A549 (cell line): ENCODE results near the gene CACNA1H. TPM values are rescaled to one million over a fixed set of nuclear protein-coding genes. Genes with fewer than 3 reads are reported as not detected.

ENCODE experiments used
- ATAC-seq, 2 experiments: fragments of 200-7000 bp in 1 of 2; fragments of >200 bp in 1 of 2; cut with Nextera tagmentation in 1 of 2; cut with Tn5 transposase in 1 of 2; 3 replicates each; pipeline versions ENCODE4 v1.8.0 to v1.9.1; 2018 to 2020; ENCODE audit warnings: mild to moderate bottlenecking in 1 of 2, moderate library complexity in 1 of 2
- CTCF ChIA-PET: fragments of 300-600 bp; sonication (Branson Sonifier 250); formaldehyde crosslinking; extraction: SDS; loops from one replicate; lab custom pipeline; 2021; ENCODE audit warnings: antibody characterized with exemption, inconsistent platforms; lab: Yijun Ruan, JAX
- POLR2A ChIA-PET: fragments of 350-600 bp; formaldehyde crosslinking; extraction: SDS; loops from one replicate; lab custom pipeline; 2021; ENCODE audit warnings: antibody characterized with exemption, inconsistent platforms; lab: Yijun Ruan, JAX
- DNase-seq, 2 experiments: peaks; one replicate each; pipeline versions ENCODE4 v3.0.0 to v3.0.0-alpha.2; 2011 to 2016; ENCODE audit warnings: low read depth in 1 of 2, low spot score in 1 of 2
- FAIRE-seq: peaks from 2 replicates; lab custom pipeline; 2011; peaks lifted over from hg19 to GRCh38; lab: Jason Lieb, UNC
- H3K27ac ChIP-seq, 2 experiments: fragments of >200 bp; sonication (Bioruptor Twin); formaldehyde crosslinking; 3 replicates each; pipeline ENCODE4 v1.5.1; 2016 to 2017
- H3K4me1 ChIP-seq: fragments of >200 bp; sonication (Bioruptor Twin); formaldehyde crosslinking; 3 replicates; pipeline ENCODE4 v1.6.1; 2016
- H3K4me2 ChIP-seq: fragments of >200 bp; sonication (Bioruptor Twin); formaldehyde crosslinking; 3 replicates; pipeline ENCODE4 v1.6.1; 2016
- H3K4me3 ChIP-seq: fragments of >200 bp; sonication (Bioruptor Twin); formaldehyde crosslinking; 3 replicates; pipeline ENCODE4 v1.5.1; 2016
- H3K9me3 ChIP-seq: fragments of >200 bp; sonication (Bioruptor Twin); formaldehyde crosslinking; 3 replicates; pipeline ENCODE4 v1.6.1; 2016
- BCL3 ChIP-seq: fragments of >200 bp; sonication (Bioruptor Twin); formaldehyde crosslinking; IDR thresholded peaks from 3 replicates; pipeline ENCODE4 v1.6.1; 2016
- CBX2 ChIP-seq: fragments of 200-600 bp; sonication (generic); IDR thresholded peaks from 2 replicates; pipeline ENCODE4 v1.6.1; 2016; ENCODE audit warnings: low read depth, mild to moderate bottlenecking, borderline replicate concordance
- EHMT2 ChIP-seq: fragments of 200-600 bp; sonication (generic); IDR thresholded peaks from 2 replicates; pipeline ENCODE4 v1.6.1; 2016; ENCODE audit warnings: antibody characterized with exemption, low read depth, mild to moderate bottlenecking, moderate library complexity
- ESRRA ChIP-seq: fragments of 150-350 bp; IDR thresholded peaks from 2 replicates; pipeline ENCODE4 v1.6.1; 2014; ENCODE audit warnings: mild to moderate bottlenecking, low read length, borderline replicate concordance
- GATA3 ChIP-seq: IDR thresholded peaks from 2 replicates; pipeline ENCODE4 v1.6.1; 2012; ENCODE audit warnings: borderline replicate concordance
- HDAC2 ChIP-seq: fragments of 200-600 bp; sonication (generic); IDR thresholded peaks from 2 replicates; pipeline ENCODE4 v1.6.1; 2016
- HEYL ChIP-seq: fragments of 250-450 bp; sonication (Bioruptor Pico); IDR thresholded peaks from 2 replicates; pipeline ENCODE4 v1.8.0; 2021; ENCODE audit warnings: mild to moderate bottlenecking, moderate library complexity
- HOXB13 ChIP-seq: fragments of 250-450 bp; sonication (Bioruptor Pico); IDR thresholded peaks from 2 replicates; pipeline ENCODE4 v1.5.0; 2020; ENCODE audit warnings: low read depth, mild to moderate bottlenecking, moderate library complexity
- HOXB5 ChIP-seq: fragments of 250-450 bp; sonication (Bioruptor Pico); IDR thresholded peaks from 2 replicates; pipeline ENCODE4 v1.5.0; 2020; ENCODE audit warnings: mild to moderate bottlenecking, moderate library complexity
- JUNB ChIP-seq: fragments of >200 bp; sonication (Bioruptor Twin); formaldehyde crosslinking; IDR thresholded peaks from 2 replicates; pipeline ENCODE4 v1.6.1; 2016
- KDM5A ChIP-seq: fragments of 200-600 bp; sonication (generic); IDR thresholded peaks from 2 replicates; pipeline ENCODE4 v1.6.1; 2016; ENCODE audit warnings: antibody characterized with exemption, mild to moderate bottlenecking
- MYC ChIP-seq: IDR thresholded peaks from 2 replicates; pipeline ENCODE4 v1.6.1; 2012; ENCODE audit warnings: mild to moderate bottlenecking, inconsistent platforms, low read length, improper control_type of control experiment, borderline replicate concordance
- NFE2L2 ChIP-seq: fragments of 150-350 bp; conservative IDR thresholded peaks from 2 replicates; pipeline ENCODE4 v1.6.1; 2014; ENCODE audit warnings: low read length
- PHF8 ChIP-seq: fragments of 200-600 bp; sonication (generic); IDR thresholded peaks from 2 replicates; pipeline ENCODE4 v1.6.1; 2016; ENCODE audit warnings: low read depth, mild to moderate bottlenecking, antibody characterized with exemption, moderate library complexity, borderline replicate concordance
- POLR2A ChIP-seq: IDR thresholded peaks from 2 replicates; pipeline ENCODE4 v1.6.1; 2012; ENCODE audit warnings: mild to moderate bottlenecking, low read length
- RAD21 ChIP-seq, 2 experiments: fragments of >200 bp in 1 of 2; sonication (Bioruptor Twin) in 1 of 2; formaldehyde crosslinking in 1 of 2; IDR thresholded peaks in 1 of 2; conservative IDR thresholded peaks in 1 of 2; 2 replicates in 1 of 2; 3 replicates in 1 of 2; pipeline ENCODE4 v1.6.1; 2012 to 2018; ENCODE audit warnings: inconsistent platforms in 1 of 2
- RARB ChIP-seq: fragments of 250-450 bp; sonication (Bioruptor Pico); IDR thresholded peaks from 2 replicates; pipeline ENCODE4 v1.8.0; 2021; ENCODE audit warnings: mild to moderate bottlenecking, moderate library complexity
- RCOR1 ChIP-seq: fragments of 150-350 bp; IDR thresholded peaks from 2 replicates; pipeline ENCODE4 v1.6.1; 2014; ENCODE audit warnings: antibody characterized with exemption, low read length, low read depth
- REST ChIP-seq: fragments of 200-600 bp; sonication (generic); IDR thresholded peaks from 2 replicates; pipeline ENCODE4 v1.6.1; 2016; ENCODE audit warnings: antibody characterized with exemption, mild to moderate bottlenecking, moderate library complexity
- RNF2 ChIP-seq: fragments of 200-600 bp; sonication (generic); IDR thresholded peaks from 2 replicates; pipeline ENCODE4 v1.6.1; 2016; ENCODE audit warnings: low read depth, mild to moderate bottlenecking, antibody characterized with exemption, moderate library complexity, borderline replicate concordance
- SMC3 ChIP-seq: fragments of >200 bp; sonication (Bioruptor Twin); formaldehyde crosslinking; IDR thresholded peaks from 3 replicates; pipeline ENCODE4 v1.6.1; 2018; ENCODE audit warnings: inconsistent platforms
- SREBF2 ChIP-seq: fragments of 450-650 bp; IDR thresholded peaks from 2 replicates; pipeline ENCODE4 v1.6.1; 2014; ENCODE audit warnings: mild to moderate bottlenecking, moderate library complexity
- ZFP36 ChIP-seq: fragments of 450-650 bp; IDR thresholded peaks from 2 replicates; pipeline ENCODE4 v1.6.1; 2014; ENCODE audit warnings: borderline replicate concordance; ENCODE audit not compliant: partially characterized antibody
- ZSCAN20 ChIP-seq: fragments of 250-450 bp; sonication (Bioruptor Pico); IDR thresholded peaks from 2 replicates; pipeline ENCODE4 v1.8.0; 2022; ENCODE audit warnings: mild to moderate bottlenecking, moderate library complexity
- WGBS: methylation state at CpG from one replicate; pipeline ENCODE4 v1.1.6; 2017; ENCODE audit errors: missing lambda C conversion rate; 5-methylcytosine and 5-hydroxymethylcytosine counted together
- polyA plus RNA-seq, 4 experiments: library from polyadenylated mRNA; depleted of rRNA in 3 of 4; stranded (reverse); fragments of >200 nt; fragmentation: RNase III in 1 of 4; extraction: RNeasy Plus Mini Kit Qiagen cat#74134 plus additional on column Dnase treatment in 1 of 4; gene quantifications; 2 replicates in 3 of 4; 3 replicates in 1 of 4; pipeline ENCODE4 v1.2.3, GENCODE V29; 2011 to 2017
- TF ChIP-seq, protein P1 (sequence below): fragments of >200 bp; sonication (Bioruptor Twin); formaldehyde crosslinking; IDR thresholded peaks from 3 replicates; pipeline ENCODE4 v1.5.1; 2016
- TF ChIP-seq, protein P2 (sequence below): IDR thresholded peaks from 2 replicates; pipeline ENCODE4 v1.6.1; 2012
- TF ChIP-seq, protein P3 (sequence below): fragments of 450-650 bp; IDR thresholded peaks from 2 replicates; pipeline ENCODE4 v1.6.1; 2014; ENCODE audit warnings: antibody characterized with exemption
- TF ChIP-seq, protein P4 (sequence below): IDR thresholded peaks from 2 replicates; pipeline ENCODE4 v1.6.1; 2012; ENCODE audit warnings: low read depth, borderline replicate concordance

Gene CACNA1H
- polyA plus RNA-seq, 2 of the 4 experiments (the other 2 are of a cell fraction): 7.2 to 15.8 TPM

DNA sequence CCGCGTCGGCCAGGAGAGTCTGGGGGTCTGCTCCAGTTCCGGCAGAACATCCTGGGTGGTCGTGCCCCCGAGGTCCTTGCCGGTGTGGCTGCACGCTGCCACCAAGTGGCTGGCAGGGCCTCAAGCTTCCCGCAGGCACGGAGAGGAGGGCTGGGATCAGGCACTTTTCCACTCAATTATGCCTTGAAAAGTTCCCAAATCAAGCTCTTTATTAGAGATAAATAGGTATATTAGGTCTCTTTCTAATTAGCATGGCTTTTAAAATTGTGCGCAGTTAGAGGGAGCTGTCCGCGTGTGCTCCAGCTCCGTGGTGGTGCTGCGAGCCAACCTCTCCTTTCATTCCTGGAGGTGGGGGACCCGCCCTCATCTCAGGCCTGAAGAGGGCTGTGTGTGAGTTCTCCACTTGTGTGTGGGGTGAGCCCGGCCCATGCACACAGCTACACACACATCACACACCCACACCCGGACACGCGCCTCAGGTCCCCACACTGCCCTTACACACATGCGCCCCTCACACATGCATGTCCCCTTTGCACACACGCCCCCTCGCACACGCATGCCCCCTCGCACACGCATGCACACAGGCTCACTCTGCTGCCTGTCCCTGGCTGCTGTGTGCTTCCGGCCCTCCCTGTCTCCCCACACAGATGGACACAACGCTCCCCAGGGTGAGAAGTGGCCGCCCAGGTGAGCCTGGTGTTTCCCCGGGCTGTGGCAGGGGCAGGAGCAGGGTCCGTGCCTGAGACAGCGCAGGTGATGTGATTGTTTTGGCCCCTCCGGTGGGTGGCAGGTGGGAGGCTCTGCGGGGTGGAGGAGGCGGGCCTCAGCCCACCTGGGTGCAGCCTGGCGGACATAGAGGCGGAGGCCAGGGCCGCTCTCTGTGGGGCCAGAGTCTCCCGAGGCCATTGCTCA, 28.8 kb downstream of the CACNA1H start:
- 53% methylated on average over 29 of the region's 39 CpGs for WGBS
- DNase-seq (no peak), FAIRE-seq (no peak), ATAC-seq (peak; percentile 8 to 33; a peak in 5 of 6 replicates)
- peak overlapping the region; percentile 97 to 100 for H3K27ac ChIP-seq
- peaks cover 49% of the 10 kb centered on the region for H3K4me1 ChIP-seq
- peak overlapping the region; percentile 100 for H3K4me2 ChIP-seq
- POLR2A ChIA-PET: no interaction called here
- no peaks in the 10 kb centered on the region for H3K9me3 ChIP-seq
- CTCF ChIA-PET: interaction anchor here (0.7 to 5.6 kb wide), 23 partner anchors 10 to 97 kb away, joined by 3 to 53 read pairs (median 4); no protein-coding TSS in a partner anchor
- TF ChIP-seq POLR2A (no peak), HOXB13 (CRISPR knock-in tag) (no peak), CBX2 (no peak), JUNB (no peak), RNF2 (no peak), NFE2L2 (no peak), KDM5A (no peak), RARB (CRISPR knock-in tag) (no peak), REST (no peak), EHMT2 (no peak), SREBF2 (no peak), MYC (no peak), HEYL (no peak), HDAC2 (no peak), ESRRA (no peak), PHF8 (no peak), BCL3 (no peak), RCOR1 (no peak), ZFP36 (no peak), SMC3 (peak; percentile 65), GATA3 (no peak), ZSCAN20 (CRISPR knock-in tag) (no peak), HOXB5 (CRISPR knock-in tag) (no peak), RAD21 (conservative IDR thresholded peaks at IDR 0.05 in 1 of 2, IDR thresholded peaks at IDR 0.05 in 1 of 2) (peak; percentile 55 to 68)
- TF ChIP-seq, protein P1, sequence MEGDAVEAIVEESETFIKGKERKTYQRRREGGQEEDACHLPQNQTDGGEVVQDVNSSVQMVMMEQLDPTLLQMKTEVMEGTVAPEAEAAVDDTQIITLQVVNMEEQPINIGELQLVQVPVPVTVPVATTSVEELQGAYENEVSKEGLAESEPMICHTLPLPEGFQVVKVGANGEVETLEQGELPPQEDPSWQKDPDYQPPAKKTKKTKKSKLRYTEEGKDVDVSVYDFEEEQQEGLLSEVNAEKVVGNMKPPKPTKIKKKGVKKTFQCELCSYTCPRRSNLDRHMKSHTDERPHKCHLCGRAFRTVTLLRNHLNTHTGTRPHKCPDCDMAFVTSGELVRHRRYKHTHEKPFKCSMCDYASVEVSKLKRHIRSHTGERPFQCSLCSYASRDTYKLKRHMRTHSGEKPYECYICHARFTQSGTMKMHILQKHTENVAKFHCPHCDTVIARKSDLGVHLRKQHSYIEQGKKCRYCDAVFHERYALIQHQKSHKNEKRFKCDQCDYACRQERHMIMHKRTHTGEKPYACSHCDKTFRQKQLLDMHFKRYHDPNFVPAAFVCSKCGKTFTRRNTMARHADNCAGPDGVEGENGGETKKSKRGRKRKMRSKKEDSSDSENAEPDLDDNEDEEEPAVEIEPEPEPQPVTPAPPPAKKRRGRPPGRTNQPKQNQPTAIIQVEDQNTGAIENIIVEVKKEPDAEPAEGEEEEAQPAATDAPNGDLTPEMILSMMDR: peak; percentile 59
- TF ChIP-seq, protein P2, sequence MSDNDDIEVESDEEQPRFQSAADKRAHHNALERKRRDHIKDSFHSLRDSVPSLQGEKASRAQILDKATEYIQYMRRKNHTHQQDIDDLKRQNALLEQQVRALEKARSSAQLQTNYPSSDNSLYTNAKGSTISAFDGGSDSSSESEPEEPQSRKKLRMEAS: 0 out of 2 replicates have a peak, but pooled peaks have one; percentile 14
- TF ChIP-seq, protein P3, sequence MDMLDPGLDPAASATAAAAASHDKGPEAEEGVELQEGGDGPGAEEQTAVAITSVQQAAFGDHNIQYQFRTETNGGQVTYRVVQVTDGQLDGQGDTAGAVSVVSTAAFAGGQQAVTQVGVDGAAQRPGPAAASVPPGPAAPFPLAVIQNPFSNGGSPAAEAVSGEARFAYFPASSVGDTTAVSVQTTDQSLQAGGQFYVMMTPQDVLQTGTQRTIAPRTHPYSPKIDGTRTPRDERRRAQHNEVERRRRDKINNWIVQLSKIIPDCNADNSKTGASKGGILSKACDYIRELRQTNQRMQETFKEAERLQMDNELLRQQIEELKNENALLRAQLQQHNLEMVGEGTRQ: no peak
- TF ChIP-seq, protein P4, sequence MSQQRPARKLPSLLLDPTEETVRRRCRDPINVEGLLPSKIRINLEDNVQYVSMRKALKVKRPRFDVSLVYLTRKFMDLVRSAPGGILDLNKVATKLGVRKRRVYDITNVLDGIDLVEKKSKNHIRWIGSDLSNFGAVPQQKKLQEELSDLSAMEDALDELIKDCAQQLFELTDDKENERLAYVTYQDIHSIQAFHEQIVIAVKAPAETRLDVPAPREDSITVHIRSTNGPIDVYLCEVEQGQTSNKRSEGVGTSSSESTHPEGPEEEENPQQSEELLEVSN: no peak
- peak overlapping the region; percentile 36; the same call in 2 of the 3 replicates for H3K4me3 ChIP-seq
